IPS-18c (cell line): ENCODE data around the gene BNC1.

ENCODE experiments used
- H3K4me3 ChIP-seq: 2 replicates; pipeline ENCODE4 v1.7.0; 2013; ENCODE audit warnings: low read depth, mild to moderate bottlenecking, low read length, moderate library complexity; ENCODE audit not compliant: insufficient read depth
- H3K9me3 ChIP-seq: one replicate; pipeline ENCODE4 v1.6.1; 2013; ENCODE audit warnings: mild to moderate bottlenecking, low read length, moderate library complexity; ENCODE audit not compliant: control insufficient read depth, insufficient read depth

Gene BNC1

GRCh38 chr15:83284559-83285283 lies at the start of gene BNC1:
Gene BNC1 (minus strand): TSS chr15:83284664. CDS start chr15:83284628, 36 bp downstream.
- Histone ChIP-seq H3K4me3 (peak within 1 kb of the TSS; percentile 63), H3K9me3 (no peaks in the 10 kb centered on the region)

DNA sequence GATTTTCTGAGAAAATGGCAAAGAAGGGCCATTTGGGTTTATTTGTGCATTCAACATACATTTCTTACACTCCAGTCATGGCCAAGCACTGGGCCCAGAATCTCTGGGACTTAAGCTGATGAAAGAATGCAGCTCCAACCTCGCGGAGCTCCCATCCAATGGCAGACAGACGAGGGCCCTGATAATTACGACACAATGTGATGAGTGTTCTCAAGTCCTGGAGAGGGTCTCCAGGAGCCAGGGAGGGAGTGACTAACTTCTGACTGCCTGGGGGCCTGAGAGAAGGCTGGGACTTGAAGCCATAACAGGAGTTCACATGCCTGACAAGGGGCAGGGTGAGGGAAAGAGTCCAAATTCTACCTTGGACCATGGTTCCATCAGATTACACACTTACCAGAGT lies 42.6 kb upstream of the BNC1 start:
- Histone ChIP-seq H3K9me3 (no peaks in the 10 kb centered on the region), H3K4me3 (no peak overlapping the region)

- H3K9me3 ChIP-seq, result no peaks in the 10 kb centered on the region
These were observed 40.3 kb upstream of the BNC1 start for GRCh38 chr15:83324799-83325198.

DNA sequence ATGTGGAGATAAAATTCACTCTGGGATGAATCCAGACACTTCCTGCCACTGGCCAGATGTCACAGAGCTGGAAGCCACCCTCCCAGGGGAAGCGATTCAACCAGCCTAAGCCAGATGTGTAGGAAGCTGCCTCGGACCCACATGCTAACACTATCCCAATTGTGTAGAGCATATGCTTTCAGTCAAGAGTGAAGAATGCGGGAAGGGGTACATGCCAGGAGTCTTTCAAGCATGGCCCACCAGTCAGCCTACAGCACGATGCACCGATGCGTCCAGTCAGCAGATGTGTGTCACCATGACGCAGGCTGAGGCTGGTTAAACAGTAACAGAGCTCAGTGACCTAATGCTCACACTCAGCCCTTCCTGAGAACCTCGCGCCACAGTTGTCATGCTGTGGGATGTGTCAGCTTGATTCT lies 38.8 kb upstream of the BNC1 start:
- H3K9me3 ChIP-seq, result no peaks in the 10 kb centered on the region
- no peak overlapping the region for H3K4me3 ChIP-seq

More at GRCh38 chr15:83324799-83325198, 40.3 kb upstream of the BNC1 start:
- H3K4me3 ChIP-seq, result no peak overlapping the region; the same call in 1 of the 2 replicates

- H3K9me3 ChIP-seq, result no peaks in the 10 kb centered on the region
- no peak overlapping the region for H3K4me3 ChIP-seq
These were observed 38.2 kb upstream of the BNC1 start for GRCh38 chr15:83322691-83323090.

DNA sequence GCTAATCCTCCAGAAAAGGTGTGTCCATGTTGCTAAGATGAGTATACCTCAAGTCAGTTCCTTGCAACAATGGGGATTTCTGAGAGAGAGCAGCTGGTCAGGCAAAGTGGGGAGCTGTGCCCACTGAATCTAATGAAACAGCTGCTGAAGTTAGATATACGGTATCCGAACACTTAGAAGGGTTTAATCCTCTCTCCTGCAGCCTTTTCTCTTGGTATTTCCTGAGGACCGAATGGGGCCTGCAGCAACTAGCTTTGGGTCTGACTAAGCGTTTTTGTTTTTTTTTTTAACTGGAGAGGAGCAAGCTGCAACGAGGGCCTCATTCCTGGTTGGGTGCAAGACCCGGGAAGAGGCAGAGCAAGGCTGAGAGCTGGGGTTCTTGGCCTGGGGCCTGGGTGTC lies 37.6 kb upstream of the BNC1 start:
- Histone ChIP-seq H3K4me3 (no peak overlapping the region), H3K9me3 (no peaks in the 10 kb centered on the region)

DNA sequence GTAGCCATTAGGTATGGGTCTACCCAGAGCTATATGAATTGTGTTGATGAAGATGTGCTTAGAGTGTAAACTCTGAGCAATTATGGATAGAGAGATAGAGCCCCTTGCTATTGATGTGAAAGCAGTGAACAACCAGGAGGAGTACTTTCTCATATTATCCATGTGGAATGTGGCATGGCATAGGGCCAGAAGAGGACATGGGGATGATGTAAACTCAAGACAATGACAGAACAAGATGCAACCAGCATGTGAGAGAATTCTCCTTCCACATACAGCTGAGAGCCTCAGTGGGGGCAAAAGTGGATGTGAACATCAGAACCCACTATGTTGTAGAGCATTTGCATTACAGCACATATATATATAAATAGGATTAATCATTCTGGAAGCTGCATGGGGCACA lies 36.4 kb upstream of the BNC1 start:
- H3K4me3 ChIP-seq, result no peak overlapping the region

GRCh38 chr15:83320404-83320803 lies 35.9 kb upstream of the BNC1 start:
- no peaks in the 10 kb centered on the region for H3K9me3 ChIP-seq
- no peak overlapping the region for H3K4me3 ChIP-seq

More for the DNA sequence above, 36.4 kb upstream of the BNC1 start:
- no peaks in the 10 kb centered on the region for H3K9me3 ChIP-seq

DNA sequence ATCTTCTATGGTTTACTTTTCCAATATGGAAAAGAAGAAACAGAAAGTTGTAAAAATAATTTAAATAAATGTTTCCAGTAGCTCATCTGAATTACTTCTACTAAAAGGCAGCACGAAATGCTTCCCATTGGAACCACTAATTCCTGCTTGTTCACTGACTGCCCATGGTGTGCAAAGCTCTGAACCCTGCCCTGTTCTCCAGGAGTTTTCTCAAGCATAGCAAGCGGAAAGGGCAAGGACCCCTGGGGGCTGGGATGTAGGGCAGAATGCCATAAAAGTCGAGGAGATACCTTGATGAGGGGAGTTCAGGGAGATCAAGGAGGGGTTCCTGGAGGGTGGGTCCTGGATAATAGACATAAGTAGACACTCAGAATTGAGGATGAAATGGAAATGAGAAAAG lies 35.3 kb upstream of the BNC1 start:
- H3K4me3 ChIP-seq, result no peak overlapping the region
- no peaks in the 10 kb centered on the region for H3K9me3 ChIP-seq

DNA sequence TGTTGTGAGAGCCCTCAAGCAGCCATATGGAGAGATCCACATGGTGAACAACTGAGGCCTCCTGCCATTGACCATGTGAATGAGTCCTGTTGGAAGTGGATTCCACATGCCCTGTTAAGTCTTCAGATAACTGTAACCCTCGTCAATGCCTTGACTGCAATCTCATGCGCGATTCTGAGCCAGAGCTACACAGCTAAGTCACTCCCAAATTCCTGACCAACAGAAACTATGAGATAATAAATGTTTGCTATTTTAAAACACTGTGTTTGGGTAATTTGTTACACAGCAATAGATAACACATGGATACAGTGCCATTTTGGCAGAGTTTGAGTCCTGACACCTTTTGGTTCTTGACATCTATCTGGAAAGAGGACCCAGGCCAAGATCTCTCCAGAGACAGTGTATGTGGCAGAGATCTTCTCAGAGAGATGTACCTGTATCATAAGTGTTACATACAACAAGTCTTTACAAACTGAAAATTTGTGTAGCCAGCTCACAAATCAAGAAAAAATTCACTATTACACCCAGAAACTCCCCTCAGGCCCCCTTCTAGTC lies 34.5 kb upstream of the BNC1 start:
- Histone ChIP-seq H3K4me3 (no peak overlapping the region), H3K9me3 (no peaks in the 10 kb centered on the region)

- H3K9me3 ChIP-seq, result no peaks in the 10 kb centered on the region
These were observed 33.6 kb upstream of the BNC1 start for GRCh38 chr15:83318036-83318435.

DNA sequence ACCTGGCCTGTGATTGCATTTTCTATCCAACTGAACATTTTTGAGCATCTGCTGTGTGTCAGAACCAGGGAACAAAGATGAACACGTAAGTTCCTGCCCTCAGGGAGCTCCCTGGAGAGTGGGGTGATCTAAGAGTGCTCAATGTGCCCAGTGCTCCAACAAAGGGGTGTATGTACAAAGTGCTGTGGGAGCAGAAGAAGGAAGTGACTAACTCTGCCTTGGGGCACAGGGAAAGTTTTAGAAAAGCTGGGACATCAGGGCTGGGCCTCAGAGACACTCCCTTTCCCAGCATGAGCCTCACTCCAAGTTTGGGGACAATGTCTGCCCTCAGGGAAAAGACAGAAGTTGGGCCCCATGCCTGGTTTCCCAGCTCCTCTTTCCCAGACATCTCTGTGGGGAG lies 27.6 kb upstream of the BNC1 start:
- Histone ChIP-seq H3K9me3 (no peaks in the 10 kb centered on the region), H3K4me3 (no peak overlapping the region)

More at GRCh38 chr15:83318036-83318435, 33.6 kb upstream of the BNC1 start:
- no peak overlapping the region for H3K4me3 ChIP-seq

- Histone ChIP-seq H3K4me3 (no peak overlapping the region), H3K9me3 (no peaks in the 10 kb centered on the region)
These were observed 26.3 kb upstream of the BNC1 start for GRCh38 chr15:83310521-83311456.

- no peaks in the 10 kb centered on the region for H3K9me3 ChIP-seq
- no peak overlapping the region for H3K4me3 ChIP-seq
These were observed 24.2 kb upstream of the BNC1 start for GRCh38 chr15:83308671-83309070.

DNA sequence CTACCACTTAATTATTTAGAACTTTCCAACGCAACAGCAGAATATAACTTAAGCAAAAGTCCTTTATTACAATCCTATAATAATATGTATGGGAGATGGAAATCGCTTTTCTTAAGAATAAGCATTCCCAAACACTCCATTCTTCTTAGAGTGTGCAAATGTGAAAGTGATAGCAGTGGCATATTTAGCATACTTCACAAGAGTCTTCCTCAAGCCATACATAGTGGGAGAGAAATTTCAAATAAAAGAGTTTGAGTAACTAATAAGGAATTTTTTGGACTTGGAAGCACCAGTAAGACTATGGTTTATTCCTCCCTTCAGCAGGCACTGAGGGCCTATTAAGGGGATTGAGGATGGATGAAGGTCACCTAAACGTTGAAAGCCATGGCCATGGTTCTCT lies 22.1 kb upstream of the BNC1 start:
- Histone ChIP-seq H3K9me3 (no peaks in the 10 kb centered on the region), H3K4me3 (no peak overlapping the region)

- peak overlapping the region; percentile 10; the same call in 1 of the 2 replicates for H3K4me3 ChIP-seq
- H3K9me3 ChIP-seq, result no peaks in the 10 kb centered on the region
These were observed 21.3 kb upstream of the BNC1 start for GRCh38 chr15:83305704-83306291.

- Histone ChIP-seq H3K4me3 (no peak overlapping the region), H3K9me3 (no peaks in the 10 kb centered on the region)
These were observed 20.6 kb upstream of the BNC1 start for GRCh38 chr15:83304861-83305703.
